Measurements from ENCODE around the gene PHACTR1.

DNA sequence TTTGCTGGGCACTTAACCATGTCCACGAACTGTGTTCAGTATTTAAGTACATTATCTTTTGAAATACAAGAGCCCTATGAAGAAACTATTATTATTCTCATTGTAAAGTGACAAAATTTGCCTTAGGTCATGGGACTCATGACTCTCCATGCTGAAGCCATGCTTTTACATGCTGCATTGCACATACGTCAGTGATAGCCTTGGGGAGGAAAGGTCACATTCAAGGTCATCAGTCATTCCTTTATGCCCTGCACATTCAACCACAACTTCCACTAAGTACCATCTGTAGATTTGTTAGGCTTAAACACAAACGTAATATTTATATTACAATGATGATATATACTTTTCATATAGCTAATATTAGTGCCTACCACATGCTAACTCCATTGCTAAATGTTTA, 319.0 kb downstream of the PHACTR1 start:
- TF ChIP-seq, protein P1, sequence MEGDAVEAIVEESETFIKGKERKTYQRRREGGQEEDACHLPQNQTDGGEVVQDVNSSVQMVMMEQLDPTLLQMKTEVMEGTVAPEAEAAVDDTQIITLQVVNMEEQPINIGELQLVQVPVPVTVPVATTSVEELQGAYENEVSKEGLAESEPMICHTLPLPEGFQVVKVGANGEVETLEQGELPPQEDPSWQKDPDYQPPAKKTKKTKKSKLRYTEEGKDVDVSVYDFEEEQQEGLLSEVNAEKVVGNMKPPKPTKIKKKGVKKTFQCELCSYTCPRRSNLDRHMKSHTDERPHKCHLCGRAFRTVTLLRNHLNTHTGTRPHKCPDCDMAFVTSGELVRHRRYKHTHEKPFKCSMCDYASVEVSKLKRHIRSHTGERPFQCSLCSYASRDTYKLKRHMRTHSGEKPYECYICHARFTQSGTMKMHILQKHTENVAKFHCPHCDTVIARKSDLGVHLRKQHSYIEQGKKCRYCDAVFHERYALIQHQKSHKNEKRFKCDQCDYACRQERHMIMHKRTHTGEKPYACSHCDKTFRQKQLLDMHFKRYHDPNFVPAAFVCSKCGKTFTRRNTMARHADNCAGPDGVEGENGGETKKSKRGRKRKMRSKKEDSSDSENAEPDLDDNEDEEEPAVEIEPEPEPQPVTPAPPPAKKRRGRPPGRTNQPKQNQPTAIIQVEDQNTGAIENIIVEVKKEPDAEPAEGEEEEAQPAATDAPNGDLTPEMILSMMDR (conservative IDR thresholded peaks at IDR 0.05 in 1 of 2, IDR thresholded peaks at IDR 0.05 in 1 of 2; ENCODE audit: low read depth in 1 of 2, low read length in 2 of 2) = no peak
- no peak for TF ChIP-seq EZH2 (IDR thresholded peaks at IDR 0.05; ENCODE audit: low read length, missing control alignments)

All from fibroblast of lung (primary cell).